ENCODE measurements around the gene TEF.

Gene TEF

GRCh38 chr22:41339823-41340222 lies 41.9 kb upstream of the TEF start:
- Histone ChIP-seq H3K4me1 (ENCODE audit: low read length) (no peaks in the 10 kb centered on the region), H3K4me2 (ENCODE audit: low read depth, low read length) (no peak overlapping the region), H3F3A (ENCODE audit: insufficient read depth, low read length) (no peaks in the 10 kb centered on the region), H3K36me3 (replicated peaks; ENCODE audit: insufficient read depth, low read length) (no peaks in the 10 kb centered on the region), H3K9ac (ENCODE audit: low read length) (no peak overlapping the region), H3K9me3 (replicated peaks; ENCODE audit: insufficient read depth, low read length) (no peaks in the 10 kb centered on the region), H3K4me3 (ENCODE audit: low read length) (no peak overlapping the region), H3K27me3 (replicated peaks; ENCODE audit: insufficient read depth, low read length) (no peaks in the 10 kb centered on the region), H2AFZ (ENCODE audit: low read length) (no peak overlapping the region), H3K79me2 (ENCODE audit: low read length) (no peaks in the 10 kb centered on the region), H4K20me1 (ENCODE audit: insufficient read depth, low read length) (no peaks in the 10 kb centered on the region), H3K9me2 (replicated peaks; ENCODE audit: insufficient read depth, low read length) (no peaks in the 10 kb centered on the region), H3K27ac (ENCODE audit: low read length) (no peak overlapping the region)
- no peak for TF ChIP-seq EZH2phosphoT487 (IDR thresholded peaks at IDR 0.05; ENCODE audit: low read length)
- TF ChIP-seq CTCF (IDR thresholded peaks at IDR 0.05; ENCODE audit: low read length), result no peak
- TF ChIP-seq EZH2 (optimal IDR thresholded peaks at IDR 0.05; ENCODE audit: low read depth, low read length), result no peak
- no peak for DNase-seq

- no peak overlapping the region for H2AFZ ChIP-seq (ENCODE audit: low read length)
- TF ChIP-seq CTCF (IDR thresholded peaks at IDR 0.05; ENCODE audit: low read length), result no peak
- TF ChIP-seq EZH2 (optimal IDR thresholded peaks at IDR 0.05; ENCODE audit: low read depth, low read length), result no peak
- TF ChIP-seq EZH2phosphoT487 (IDR thresholded peaks at IDR 0.05; ENCODE audit: low read length), result no peak
- H3F3A ChIP-seq (ENCODE audit: insufficient read depth, low read length), result no peaks in the 10 kb centered on the region
- H4K20me1 ChIP-seq (ENCODE audit: insufficient read depth, low read length), result no peaks in the 10 kb centered on the region
- no peak overlapping the region for H3K4me2 ChIP-seq (ENCODE audit: low read depth, low read length)
- H3K79me2 ChIP-seq (ENCODE audit: low read length), result no peaks in the 10 kb centered on the region
- no peak for DNase-seq
- no peaks in the 10 kb centered on the region for H3K27me3 ChIP-seq (replicated peaks; ENCODE audit: insufficient read depth, low read length)
- H3K9me3 ChIP-seq (replicated peaks; ENCODE audit: insufficient read depth, low read length), result no peaks in the 10 kb centered on the region
- H3K4me1 ChIP-seq (ENCODE audit: low read length), result no peaks in the 10 kb centered on the region
- H3K27ac ChIP-seq (ENCODE audit: low read length), result no peak overlapping the region
- H3K9ac ChIP-seq (ENCODE audit: low read length), result no peak overlapping the region
- H3K4me3 ChIP-seq (ENCODE audit: low read length), result no peak overlapping the region
- H3K9me2 ChIP-seq (replicated peaks; ENCODE audit: insufficient read depth, low read length), result no peaks in the 10 kb centered on the region
- H3K36me3 ChIP-seq (replicated peaks; ENCODE audit: insufficient read depth, low read length), result no peaks in the 10 kb centered on the region
Measured at GRCh38 chr22:41340357-41340756, 41.4 kb upstream of the TEF start.

- no peaks in the 10 kb centered on the region for H3K4me1 ChIP-seq (ENCODE audit: low read length)
- no peaks in the 10 kb centered on the region for H3K9me3 ChIP-seq (replicated peaks; ENCODE audit: insufficient read depth, low read length)
- no peak overlapping the region for H3K4me2 ChIP-seq (ENCODE audit: low read depth, low read length)
- no peaks in the 10 kb centered on the region for H3K79me2 ChIP-seq (ENCODE audit: low read length)
- H3K9ac ChIP-seq (ENCODE audit: low read length), result no peak overlapping the region
- no peak overlapping the region for H2AFZ ChIP-seq (ENCODE audit: low read length)
- no peak overlapping the region for H3K27ac ChIP-seq (ENCODE audit: low read length)
- no peak overlapping the region for H3K4me3 ChIP-seq (ENCODE audit: low read length)
- no peak for DNase-seq
- H3K27me3 ChIP-seq (replicated peaks; ENCODE audit: insufficient read depth, low read length), result no peaks in the 10 kb centered on the region
- H4K20me1 ChIP-seq (ENCODE audit: insufficient read depth, low read length), result no peaks in the 10 kb centered on the region
- no peaks in the 10 kb centered on the region for H3K36me3 ChIP-seq (replicated peaks; ENCODE audit: insufficient read depth, low read length)
- H3F3A ChIP-seq (ENCODE audit: insufficient read depth, low read length), result no peaks in the 10 kb centered on the region
- no peaks in the 10 kb centered on the region for H3K9me2 ChIP-seq (replicated peaks; ENCODE audit: insufficient read depth, low read length)
- TF ChIP-seq EZH2 (optimal IDR thresholded peaks at IDR 0.05; ENCODE audit: low read depth, low read length) (no peak), EZH2phosphoT487 (IDR thresholded peaks at IDR 0.05; ENCODE audit: low read length) (no peak), CTCF (IDR thresholded peaks at IDR 0.05; ENCODE audit: low read length) (no peak)
Measured at GRCh38 chr22:41341012-41341411, 40.7 kb upstream of the TEF start.

All from MM.1S (cell line).